GM15510 (cell line): Measurements from ENCODE around the gene AVL9.

ENCODE experiments used
- POLR2A ChIP-seq: IDR thresholded peaks from 3 replicates; pipeline ENCODE4 v1.6.1; 2011; ENCODE audit warnings: borderline replicate concordance; ENCODE audit not compliant: insufficient read length; ENCODE audit errors: extremely low read depth

AVL9 gene

DNA sequence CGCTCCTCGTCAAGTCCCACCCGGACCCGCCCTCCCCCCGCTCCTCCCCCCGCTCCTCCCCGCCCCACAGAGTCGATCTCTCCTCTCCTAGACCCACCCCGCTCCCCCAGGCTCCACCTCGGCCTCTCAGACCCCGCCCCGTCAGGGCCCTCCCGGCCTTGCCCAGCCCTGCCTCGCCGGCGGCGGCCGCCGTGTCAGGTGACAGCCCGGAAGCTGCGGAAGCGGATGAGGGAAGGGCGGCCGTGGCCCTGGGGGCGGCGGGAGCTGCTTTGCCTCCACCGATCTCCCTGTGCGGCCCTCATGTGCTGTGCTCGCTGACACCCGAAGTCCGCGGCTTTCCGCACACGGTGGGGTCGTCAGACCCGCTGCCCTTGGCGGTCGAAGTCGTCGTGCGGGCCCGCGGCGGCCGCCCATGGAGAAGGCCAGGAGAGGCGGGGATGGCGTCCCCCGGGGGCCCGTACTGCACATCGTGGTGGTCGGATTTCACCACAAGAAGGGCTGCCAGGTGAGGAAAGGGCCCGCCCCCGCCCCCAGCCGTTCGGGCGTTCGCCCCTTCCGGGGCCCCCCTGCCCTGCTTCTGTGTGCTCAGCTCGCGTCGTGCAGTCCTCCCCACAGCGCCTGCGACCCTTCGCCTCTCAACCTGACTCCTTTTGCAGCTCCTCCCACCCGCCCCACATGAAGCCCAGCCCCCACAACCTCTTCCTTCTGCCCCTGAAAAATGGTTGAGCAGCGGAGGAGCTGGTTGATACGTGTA, at the start of gene AVL9:
Gene AVL9 (plus strand): TSS at position 192 of the 754 bp plus-strand sequence. CDS start 221 bp downstream, at position 413.
- peak; percentile 94 for TF ChIP-seq POLR2A

DNA sequence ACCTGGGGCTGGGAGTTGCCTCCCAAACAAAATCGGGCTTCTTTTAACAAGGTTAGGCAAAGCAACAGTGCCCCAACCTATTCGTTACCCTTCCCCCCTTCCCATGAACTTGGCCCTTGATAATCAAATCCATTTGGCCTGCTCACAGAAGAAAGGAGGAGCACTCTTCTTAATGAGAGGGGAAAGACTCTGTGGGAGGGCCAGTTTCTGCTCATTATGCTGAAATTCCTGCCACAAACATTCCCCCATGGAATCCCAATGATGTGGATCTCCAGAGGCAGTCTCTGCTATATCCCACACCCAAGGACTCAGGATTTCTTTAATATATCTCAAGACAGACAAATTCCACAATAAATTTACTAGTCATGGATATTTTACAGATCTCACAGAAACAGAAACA, 48.1 kb upstream of the AVL9 start:
- no peak for TF ChIP-seq POLR2A

DNA sequence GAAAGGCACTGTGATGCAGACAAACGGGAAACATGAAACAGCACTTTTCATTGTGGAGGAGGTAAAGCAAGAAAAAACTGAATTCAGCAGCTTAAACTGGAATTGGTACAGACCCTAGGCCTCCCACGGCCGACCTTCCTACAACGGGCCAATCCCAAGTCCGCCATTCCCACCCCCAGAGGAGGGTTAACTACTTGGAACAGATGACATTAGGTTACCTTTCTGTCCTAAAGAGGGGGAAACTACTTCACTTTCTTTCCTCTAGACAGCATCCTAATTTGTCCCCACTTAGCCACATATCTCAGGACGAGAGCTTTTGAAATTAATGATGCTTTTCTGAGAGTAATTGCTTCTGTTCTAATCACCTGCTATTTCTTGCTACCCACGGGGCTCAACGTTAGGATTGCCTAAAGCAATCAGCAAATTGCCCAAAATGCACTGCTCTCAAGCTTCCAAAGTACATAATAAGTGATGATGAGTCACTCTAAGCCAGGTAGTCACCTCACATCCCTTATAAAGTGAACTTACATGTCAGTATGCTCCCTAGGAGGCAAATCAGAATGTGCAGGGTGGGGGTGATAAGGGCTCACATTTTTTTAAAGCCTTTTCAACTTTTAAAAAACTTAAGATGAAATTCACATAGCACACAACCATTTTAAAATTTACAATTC, 41.8 kb upstream of the AVL9 start:
- no peak for TF ChIP-seq POLR2A

DNA sequence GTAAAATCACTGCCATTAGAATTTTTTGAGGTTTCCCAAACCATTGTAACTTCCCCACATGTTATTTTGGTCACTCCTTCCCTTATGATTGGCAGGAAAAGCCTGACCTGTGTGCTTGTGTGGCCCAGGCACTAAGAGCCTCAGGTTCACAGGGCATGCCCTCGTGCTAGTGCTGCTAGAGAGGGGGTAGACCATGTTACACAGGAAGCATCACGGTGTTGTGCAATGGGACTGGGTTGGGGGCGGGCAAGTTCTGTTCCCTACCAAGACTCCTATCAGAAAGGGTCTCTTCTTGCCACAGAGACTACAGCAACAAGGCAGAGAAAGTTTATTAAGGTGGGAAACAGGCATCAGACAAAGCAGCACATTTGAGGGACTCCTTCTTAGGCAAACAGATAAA, 37.3 kb upstream of the AVL9 start:
- TF ChIP-seq POLR2A: no peak

DNA sequence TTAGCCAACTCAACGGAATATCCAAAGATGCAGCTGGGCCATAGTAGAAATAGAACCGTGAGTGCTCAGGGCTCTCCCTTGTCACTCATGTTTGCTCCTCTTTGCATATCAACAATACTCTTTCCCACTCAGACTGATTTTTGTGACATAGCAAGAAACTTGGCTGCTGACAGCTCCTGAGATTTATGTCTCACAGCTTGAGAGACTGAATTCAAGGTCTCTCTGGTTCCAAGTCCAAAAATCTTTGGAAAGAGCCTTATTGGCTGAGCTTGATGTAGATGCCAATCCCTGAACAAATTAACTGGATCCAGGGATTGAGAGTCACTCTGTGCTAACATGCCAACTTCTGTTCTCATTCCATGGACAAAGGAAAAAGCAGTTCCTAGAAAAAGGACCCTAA, 35.5 kb upstream of the AVL9 start:
- TF ChIP-seq POLR2A: no peak

DNA sequence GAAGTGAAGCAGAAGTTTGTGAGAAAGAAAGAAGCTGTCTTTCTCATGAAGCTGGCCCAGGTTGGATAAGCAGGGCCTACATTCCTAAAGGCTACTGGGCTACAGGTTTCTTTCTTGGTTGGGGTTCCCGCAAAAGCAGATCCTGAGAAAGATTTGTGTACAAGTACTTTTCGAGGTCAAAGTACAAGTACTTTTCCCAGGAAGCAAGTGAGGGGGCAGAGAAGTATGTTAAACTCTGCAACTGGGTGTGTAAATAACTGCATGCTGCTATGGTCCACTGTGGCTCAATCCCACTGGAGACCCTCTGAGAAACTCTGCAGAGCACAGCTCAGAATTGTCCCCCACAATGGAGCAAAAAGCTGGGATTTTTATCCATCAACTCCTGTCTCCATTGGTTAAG, 33.8 kb upstream of the AVL9 start:
- TF ChIP-seq POLR2A: no peak

DNA sequence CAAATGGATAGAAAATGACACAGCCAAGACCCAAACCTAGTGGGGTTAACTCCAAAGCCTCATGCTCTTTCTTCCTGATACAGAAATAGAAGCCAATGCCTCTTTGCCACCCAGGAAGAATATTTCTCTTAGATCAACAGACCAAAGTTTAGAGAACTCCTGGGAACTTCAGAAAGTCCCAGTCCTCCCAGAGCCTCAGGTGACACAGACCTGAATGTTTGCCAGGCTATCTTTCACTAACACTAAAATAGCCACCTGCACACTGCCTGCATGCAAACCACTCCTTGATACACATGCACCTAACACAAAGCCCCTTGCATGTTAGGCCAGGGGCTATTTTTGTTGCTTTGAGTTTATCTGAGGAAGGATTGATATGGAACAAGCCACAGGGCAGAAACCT, 32.8 kb upstream of the AVL9 start:
- TF ChIP-seq POLR2A: no peak

DNA sequence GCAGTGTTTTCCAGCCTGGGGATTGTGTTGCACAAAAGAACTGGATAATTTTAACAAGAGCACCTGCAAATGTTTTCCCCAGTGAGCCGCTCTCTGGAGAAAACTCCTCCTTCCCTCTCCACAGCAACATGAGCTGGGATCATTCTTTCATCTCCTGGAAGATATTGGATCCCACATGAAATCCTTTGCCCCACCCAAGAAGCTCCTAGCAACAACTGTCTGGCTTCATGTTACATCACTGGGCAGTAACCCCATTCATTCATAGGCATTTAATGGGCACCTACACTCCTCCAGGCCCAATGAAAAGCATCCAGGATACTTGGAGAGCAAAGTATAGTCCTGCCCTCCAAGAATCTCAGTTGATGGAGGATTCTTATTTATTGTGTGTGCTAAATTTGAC, 32.3 kb upstream of the AVL9 start:
- TF ChIP-seq POLR2A: no peak

DNA sequence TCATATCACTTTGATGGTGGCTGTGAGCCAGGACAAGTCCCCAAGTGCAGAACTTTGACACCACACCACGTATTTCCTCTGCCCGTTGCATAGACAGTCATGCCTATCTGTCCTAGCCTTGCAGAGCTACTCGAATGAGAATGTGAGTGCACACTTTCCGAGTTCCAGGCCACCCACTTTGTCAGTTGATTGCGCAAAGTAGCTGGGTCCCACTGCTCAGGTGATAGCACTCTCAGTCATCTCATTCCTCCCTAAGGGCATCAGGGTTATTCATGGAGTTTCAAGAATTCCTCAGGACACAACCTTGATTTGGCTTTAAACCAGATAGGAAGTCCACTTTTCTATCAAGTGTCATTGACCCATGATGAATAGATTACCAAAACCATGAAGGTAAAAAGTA, 24.4 kb upstream of the AVL9 start:
- TF ChIP-seq POLR2A: no peak

DNA sequence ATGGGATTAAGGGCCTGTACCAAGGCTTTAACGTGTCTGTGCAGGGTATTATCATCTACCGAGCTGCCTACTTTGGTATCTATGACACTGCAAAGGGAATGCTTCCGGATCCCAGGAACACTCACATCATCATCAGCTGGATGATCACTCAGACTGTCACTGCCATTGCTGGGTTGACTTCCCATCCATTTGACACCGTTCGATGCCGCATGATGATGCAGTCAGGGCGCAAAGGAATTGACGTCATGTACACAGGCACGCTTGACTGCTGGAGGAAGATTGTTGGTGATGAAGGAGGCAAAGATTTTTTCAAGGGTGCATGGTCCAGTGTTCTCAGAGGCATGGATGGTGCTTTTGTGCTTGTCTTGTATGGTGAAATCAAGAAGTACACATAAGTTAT, 23.3 kb upstream of the AVL9 start:
- TF ChIP-seq POLR2A: no peak

DNA sequence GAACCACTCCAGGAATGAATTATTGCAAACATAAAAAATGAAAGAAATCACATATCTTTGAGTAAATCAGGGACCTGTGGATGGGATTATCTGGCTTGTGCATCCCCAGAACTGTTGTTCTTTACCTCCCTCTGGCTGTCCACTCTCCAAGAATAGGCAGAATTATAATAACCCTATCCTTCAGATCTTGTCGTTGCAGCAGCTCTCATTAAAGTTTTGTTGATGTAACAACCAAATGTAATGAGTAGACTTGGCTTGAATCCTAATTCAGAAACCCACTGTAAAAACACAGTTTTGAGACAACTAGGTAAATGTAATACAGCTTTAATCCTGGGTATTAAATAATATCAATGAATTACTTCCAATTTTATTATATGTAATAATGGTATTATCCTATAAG, 21.3 kb upstream of the AVL9 start:
- TF ChIP-seq POLR2A: no peak

DNA sequence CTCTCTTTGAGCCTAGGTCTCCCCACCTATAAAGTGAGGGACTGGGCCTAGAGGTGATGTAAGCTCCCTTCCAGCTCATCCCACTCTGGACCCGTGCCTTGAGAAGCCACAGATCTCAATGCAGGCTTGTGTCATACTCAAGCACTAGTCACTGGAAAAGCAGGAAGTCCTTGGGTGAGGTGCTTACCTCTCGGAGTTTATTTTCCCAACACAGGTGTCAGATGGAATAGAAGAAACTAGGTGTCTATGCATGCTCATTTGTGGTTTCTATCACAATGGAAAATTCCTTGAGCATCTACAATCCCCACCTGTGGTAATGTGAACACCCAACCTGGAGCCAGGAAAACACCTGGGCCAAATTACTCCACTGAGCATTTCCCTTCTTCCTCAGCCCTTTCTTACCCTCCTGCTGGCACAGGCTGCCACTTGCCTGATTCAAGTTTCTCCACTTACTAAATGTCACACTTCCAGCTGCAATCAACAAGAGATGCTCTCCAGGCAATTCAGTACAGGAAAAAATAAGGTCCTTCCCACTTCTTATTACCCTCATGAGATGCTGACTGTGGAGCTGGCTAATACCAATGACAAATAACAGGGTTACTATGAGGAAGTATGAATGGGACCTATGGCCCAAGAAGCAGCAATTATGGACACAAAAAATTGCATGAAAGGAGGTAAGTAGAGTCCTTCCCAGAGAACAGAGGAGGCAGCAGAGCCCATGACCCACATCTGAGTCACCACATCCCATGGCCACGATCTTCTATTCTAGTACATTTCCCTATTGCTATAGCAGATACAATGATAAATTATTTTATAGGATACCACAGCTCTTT, 18.3 kb upstream of the AVL9 start:
- no peak for TF ChIP-seq POLR2A

DNA sequence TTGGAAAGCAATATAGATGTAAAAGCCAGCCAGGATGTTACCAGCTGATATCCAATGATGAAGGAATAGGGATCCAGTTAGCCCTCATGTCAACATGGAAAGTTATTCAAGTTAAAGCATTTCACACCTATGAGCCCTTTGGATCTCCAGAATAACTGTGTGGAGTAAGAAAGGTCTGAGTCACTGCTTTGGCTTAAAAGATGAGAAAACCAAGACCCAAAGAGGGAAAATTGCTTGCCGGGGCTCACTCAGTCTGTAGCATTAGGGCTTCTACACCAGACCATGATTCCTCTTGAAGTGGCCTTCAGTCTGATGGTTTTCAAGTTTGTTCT, 17.7 kb upstream of the AVL9 start:
- TF ChIP-seq POLR2A: no peak

DNA sequence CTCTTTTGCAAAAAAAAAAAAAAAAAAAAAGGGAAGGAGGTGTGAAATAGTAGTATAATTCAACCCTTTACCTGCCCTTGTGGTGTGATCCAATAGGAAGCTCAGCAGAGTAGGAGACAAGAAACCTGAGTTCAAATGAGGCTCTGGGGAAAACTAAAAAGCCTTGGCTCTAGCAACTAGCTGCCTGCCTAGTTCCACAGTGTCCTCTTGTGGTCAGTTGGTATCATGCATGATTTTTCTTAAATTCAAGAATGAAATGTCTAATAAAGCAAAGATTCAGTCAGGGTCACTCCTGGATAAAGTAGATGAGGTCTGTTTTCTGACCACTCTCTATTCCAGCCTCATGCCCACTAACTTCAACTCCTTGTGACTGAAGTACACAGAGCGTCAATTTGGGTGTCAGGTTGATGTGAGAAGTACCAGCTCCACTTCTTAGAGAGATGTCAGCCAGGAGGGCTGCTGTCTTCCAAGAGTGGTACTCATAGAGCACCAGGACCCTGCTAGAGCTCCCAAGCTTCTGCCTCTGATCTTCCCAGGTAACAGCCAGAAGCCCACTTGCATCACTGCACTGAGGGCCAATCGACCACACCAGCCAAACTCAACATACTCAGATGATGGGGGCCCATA, 15.6 kb upstream of the AVL9 start:
- TF ChIP-seq POLR2A: no peak

DNA sequence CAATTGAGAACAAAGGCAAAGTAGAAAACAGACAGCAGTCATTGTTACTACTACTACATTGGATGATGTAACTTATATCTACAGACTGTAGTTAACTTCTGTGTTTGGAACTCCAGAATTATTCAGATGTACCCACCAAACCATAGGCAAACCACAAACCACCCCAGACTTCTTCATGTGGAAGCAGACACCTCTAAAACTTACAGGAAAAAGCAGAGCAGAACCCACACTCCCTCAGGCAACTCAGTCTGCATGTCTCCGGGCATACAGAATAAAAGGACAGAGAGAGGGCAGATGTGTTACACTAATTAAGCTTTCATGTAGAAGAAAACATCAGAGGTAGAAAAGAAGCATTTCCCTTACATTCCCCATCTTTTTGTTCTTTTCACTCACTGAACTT, 14.1 kb upstream of the AVL9 start:
- TF ChIP-seq POLR2A: no peak
